ENCODE data around the gene PTPRM.

GRCh38 chr18:7662866-7663265 lies 95.8 kb downstream of the PTPRM start:
- TF ChIP-seq CTCF (IDR thresholded peaks at IDR 0.05) = no peak
- no peak for TF ChIP-seq EP300 (IDR thresholded peaks at IDR 0.05)
- TF ChIP-seq POLR2A (IDR thresholded peaks at IDR 0.05) = no peak

All from ovary (tissue), 3 donors.